Measurements from ENCODE around the gene HLX. TPM values are rescaled to one million over a fixed set of nuclear protein-coding genes. Genes with fewer than 3 reads are reported as not detected.

The HLX gene
- total and polyA plus RNA-seq, 8 donors: 0.43 to 38.5 (median 3.7) TPM

DNA sequence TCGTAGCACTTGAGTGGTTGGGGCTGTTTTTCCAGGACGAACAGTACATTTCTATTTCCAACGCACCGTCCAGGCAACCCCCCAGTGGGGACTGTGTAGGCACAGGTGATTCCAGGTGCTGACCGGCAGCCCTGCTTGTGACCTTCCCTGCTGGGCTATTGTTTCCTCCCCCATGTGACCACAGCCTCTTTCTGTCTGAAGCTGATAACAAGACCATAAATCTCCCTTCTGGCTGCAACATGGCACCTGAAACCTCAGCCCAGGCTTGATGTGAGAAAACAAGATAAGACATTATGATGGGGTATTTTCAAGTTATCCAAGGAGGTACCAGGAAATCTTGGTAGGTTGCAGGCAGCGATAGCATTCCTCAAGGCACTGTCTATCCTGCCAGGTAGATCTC lies 48.2 kb downstream of the HLX start:
- Histone ChIP-seq H3K27me3 (peaks cover 0 to 9% (median 3%) of the 10 kb centered on the region in 3 donors), H3K36me3 (no peaks in the 10 kb centered on the region), H3K9me3 (no peaks in the 10 kb centered on the region), H3K4me3 (no peak overlapping the region), H3K27ac (no peak overlapping the region), H3K4me1 (no peaks in the 10 kb centered on the region)
- DNase-seq: no peak
- intact Hi-C loops (cut with DNase I; ENCODE audit: low total_unique reads): no loop called here
- TF ChIP-seq POLR2AphosphoS5 (IDR thresholded peaks at IDR 0.05): no peak
- no peak for TF ChIP-seq EP300 (IDR thresholded peaks at IDR 0.05)
- TF ChIP-seq, protein P1, sequence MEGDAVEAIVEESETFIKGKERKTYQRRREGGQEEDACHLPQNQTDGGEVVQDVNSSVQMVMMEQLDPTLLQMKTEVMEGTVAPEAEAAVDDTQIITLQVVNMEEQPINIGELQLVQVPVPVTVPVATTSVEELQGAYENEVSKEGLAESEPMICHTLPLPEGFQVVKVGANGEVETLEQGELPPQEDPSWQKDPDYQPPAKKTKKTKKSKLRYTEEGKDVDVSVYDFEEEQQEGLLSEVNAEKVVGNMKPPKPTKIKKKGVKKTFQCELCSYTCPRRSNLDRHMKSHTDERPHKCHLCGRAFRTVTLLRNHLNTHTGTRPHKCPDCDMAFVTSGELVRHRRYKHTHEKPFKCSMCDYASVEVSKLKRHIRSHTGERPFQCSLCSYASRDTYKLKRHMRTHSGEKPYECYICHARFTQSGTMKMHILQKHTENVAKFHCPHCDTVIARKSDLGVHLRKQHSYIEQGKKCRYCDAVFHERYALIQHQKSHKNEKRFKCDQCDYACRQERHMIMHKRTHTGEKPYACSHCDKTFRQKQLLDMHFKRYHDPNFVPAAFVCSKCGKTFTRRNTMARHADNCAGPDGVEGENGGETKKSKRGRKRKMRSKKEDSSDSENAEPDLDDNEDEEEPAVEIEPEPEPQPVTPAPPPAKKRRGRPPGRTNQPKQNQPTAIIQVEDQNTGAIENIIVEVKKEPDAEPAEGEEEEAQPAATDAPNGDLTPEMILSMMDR (IDR thresholded peaks at IDR 0.05): no peak
- no peak for TF ChIP-seq POLR2A (IDR thresholded peaks at IDR 0.05)
- WGBS, 5 donors: 18 to 45% (median 29%) methylated on average over 6 of the region's 6 CpGs

DNA sequence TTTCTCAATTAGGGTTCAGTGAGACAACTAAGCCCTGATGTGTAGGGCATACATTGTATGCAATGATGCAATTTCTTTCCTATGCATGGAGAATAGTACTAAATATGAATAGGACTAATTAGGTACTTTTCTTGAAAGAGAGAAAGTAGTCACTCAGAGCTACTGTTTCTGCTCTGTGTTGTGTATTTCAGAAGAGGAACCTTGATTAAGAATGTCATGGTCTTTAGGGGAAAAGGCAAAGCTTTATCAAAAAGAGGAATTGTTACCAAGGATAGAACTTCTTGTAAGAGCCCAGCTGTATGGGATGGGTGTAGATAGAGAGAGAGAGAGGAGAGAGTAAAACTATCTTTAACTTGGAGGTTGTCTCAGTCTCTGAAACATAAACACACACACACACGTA lies 49.1 kb downstream of the HLX start:
- Histone ChIP-seq H3K27me3 (peaks cover 0 to 9% (median 3%) of the 10 kb centered on the region in 3 donors), H3K9me3 (no peaks in the 10 kb centered on the region), H3K4me1 (no peaks in the 10 kb centered on the region), H3K27ac (no peak overlapping the region), H3K4me3 (no peak overlapping the region), H3K36me3 (no peaks in the 10 kb centered on the region)
- DNase-seq: no peak
- WGBS, 5 donors: 68 to 89% (median 76%) methylated on average over 1 of the region's 1 CpG
- intact Hi-C loops (cut with DNase I; ENCODE audit: low total_unique reads): no loop called here
- TF ChIP-seq POLR2AphosphoS5 (IDR thresholded peaks at IDR 0.05): no peak
- no peak for TF ChIP-seq EP300 (IDR thresholded peaks at IDR 0.05)
- TF ChIP-seq, protein P1 (IDR thresholded peaks at IDR 0.05): no peak
- no peak for TF ChIP-seq POLR2A (IDR thresholded peaks at IDR 0.05)

DNA sequence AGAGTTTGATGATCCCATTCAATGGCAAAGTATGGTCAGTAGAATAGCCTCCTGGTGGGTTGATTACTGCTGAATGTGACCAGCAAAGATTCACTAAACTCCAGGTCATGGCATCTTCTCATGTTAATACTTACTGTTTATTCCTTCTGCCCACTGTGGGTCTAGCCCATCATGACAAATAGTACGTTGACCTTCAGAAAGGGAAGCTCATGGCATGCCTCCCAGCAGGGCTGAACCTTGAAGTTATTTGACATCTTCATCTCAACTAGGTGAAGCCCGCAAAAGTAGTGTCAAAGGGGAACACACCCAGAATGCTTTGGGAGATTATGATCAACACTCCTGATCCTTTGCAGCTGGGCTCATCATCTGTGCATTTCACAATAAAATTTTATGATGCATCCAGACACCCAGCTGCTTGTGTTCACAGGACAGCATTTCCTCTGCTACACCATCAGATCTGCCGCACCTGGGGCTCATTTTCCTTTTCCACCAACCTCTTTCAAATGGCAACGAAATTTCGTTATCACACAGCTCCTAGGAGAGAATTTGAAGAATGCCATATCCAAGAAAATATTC lies 49.6 kb downstream of the HLX start:
- no peaks in the 10 kb centered on the region for H3K36me3 ChIP-seq
- peaks cover 0 to 9% (median 3%) of the 10 kb centered on the region in 3 donors for H3K27me3 ChIP-seq
- H3K9me3 ChIP-seq: no peaks in the 10 kb centered on the region
- WGBS, 5 donors: 57 to 70% (median 67%) methylated on average over 5 of the region's 5 CpGs
- H3K4me3 ChIP-seq: no peak overlapping the region
- intact Hi-C loops (cut with DNase I; ENCODE audit: low total_unique reads): no loop called here
- DNase-seq: no peak
- TF ChIP-seq POLR2A (IDR thresholded peaks at IDR 0.05): no peak
- no peak for TF ChIP-seq POLR2AphosphoS5 (IDR thresholded peaks at IDR 0.05)
- TF ChIP-seq EP300 (IDR thresholded peaks at IDR 0.05): no peak
- TF ChIP-seq, protein P1 (IDR thresholded peaks at IDR 0.05): no peak
- H3K4me1 ChIP-seq: no peaks in the 10 kb centered on the region
- no peak overlapping the region for H3K27ac ChIP-seq

DNA sequence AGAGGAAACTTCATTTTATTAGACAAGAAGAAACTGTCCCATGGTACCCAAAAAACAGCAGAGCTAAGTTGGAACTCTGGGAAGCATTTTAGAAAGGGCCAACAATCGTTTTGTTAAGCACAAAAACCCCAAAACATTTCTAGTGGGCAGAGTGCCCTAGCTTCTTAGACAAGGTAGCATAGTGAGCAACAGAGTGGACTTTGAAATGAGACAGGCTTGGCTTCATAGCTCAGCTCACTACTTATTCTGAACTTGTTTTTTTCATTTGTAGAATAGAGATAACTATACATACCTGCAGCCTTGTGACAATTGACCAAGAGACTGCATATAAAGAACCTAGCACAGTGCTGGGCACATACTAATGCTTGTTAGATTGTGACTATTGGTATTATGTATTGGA lies 50.1 kb downstream of the HLX start:
- Histone ChIP-seq H3K27ac (no peak overlapping the region), H3K36me3 (no peaks in the 10 kb centered on the region), H3K4me3 (no peak overlapping the region), H3K9me3 (no peaks in the 10 kb centered on the region), H3K4me1 (no peaks in the 10 kb centered on the region), H3K27me3 (peaks cover 0 to 9% (median 3%) of the 10 kb centered on the region in 3 donors)
- DNase-seq: no peak
- WGBS, 5 donors: 20 to 45% (median 32%) methylated on average over 1 of the region's 1 CpG
- TF ChIP-seq POLR2A (IDR thresholded peaks at IDR 0.05) (no peak), EP300 (IDR thresholded peaks at IDR 0.05) (no peak), POLR2AphosphoS5 (IDR thresholded peaks at IDR 0.05) (no peak)
- TF ChIP-seq, protein P1 (IDR thresholded peaks at IDR 0.05): no peak
- intact Hi-C loops (cut with DNase I; ENCODE audit: low total_unique reads): no loop called here

Other genes with a start within 250 kb of the HLX start
- 10 to 100 TPM in 3 of 5 donors, 1 to 10 TPM in 2; 9.3 to 23.2 (median 12.3) TPM for gene C1orf115, start 189.1 kb upstream of the HLX start, total RNA-seq
- 10 to 100 TPM; 13.5 to 28.8 (median 21.7) TPM for gene C1orf115, start 189.1 kb upstream of the HLX start, polyA plus RNA-seq
- gene MTARC2, start 131.1 kb upstream of the HLX start, total RNA-seq: 10 to 100 TPM in 4 of 5 donors, 1 to 10 TPM in 1; 9.9 to 83.4 (median 51.3) TPM
- gene MTARC2, start 131.1 kb upstream of the HLX start, polyA plus RNA-seq: 10 to 100 TPM in 2 of 3 donors, 1 to 10 TPM in 1; 7.3 to 18.3 (median 11.3) TPM
- 1 to 10 TPM in 4 of 5 donors, under 1 TPM in 1; under 0.01 to 9.9 (median 8.5) TPM for gene MTARC1, start 92.5 kb upstream of the HLX start, total RNA-seq
- gene MTARC1, start 92.5 kb upstream of the HLX start, polyA plus RNA-seq: 1 to 10 TPM; 5.8 to 6.5 (median 5.9) TPM

Measured in stomach (tissue), 9 donors.